Activated B cell treated with CpG ODN at 0.5 μM for 24 hours (primary cell): ENCODE measurements around the gene CRY1. TPM values are rescaled to one million over a fixed set of nuclear protein-coding genes. Genes with fewer than 3 reads are reported as not detected.

Source experiments
- ATAC-seq: fragments of 200-7000 bp; cut with Tn5 transposase; one replicate; pipeline ENCODE4 v1.10.0; 2021; ENCODE audit warnings: low read depth, mild to moderate bottlenecking, moderate library complexity
- CTCF ChIA-PET: fragments of 350-600 bp; sonication (Branson Sonifier 250); formaldehyde crosslinking; loops from one replicate; lab custom pipeline; 2021; ENCODE audit warnings: antibody characterized with exemption; lab: Charles Lee
- POLR2A ChIA-PET: fragments of 350-600 bp; sonication (Branson Sonifier 250); formaldehyde crosslinking; loops from one replicate; lab custom pipeline; 2021; ENCODE audit warnings: antibody characterized with exemption; lab: Charles Lee
- DNase-seq: peaks from one replicate; pipeline ENCODE4 v3.0.0; 2022
- H3K27ac Mint-ChIP-seq: one replicate; pipeline ENCODE4 v1.8.0; 2020; ENCODE audit warnings: mixed read lengths
- H3K27me3 Mint-ChIP-seq: one replicate; pipeline ENCODE4 v1.8.0; 2021; ENCODE audit warnings: mixed read lengths
- H3K36me3 Mint-ChIP-seq: one replicate; pipeline ENCODE4 v1.8.0; 2021; ENCODE audit warnings: low read depth, mixed read lengths
- H3K4me1 Mint-ChIP-seq: one replicate; pipeline ENCODE4 v1.8.0; 2021; ENCODE audit warnings: mixed read lengths
- H3K4me3 Mint-ChIP-seq: one replicate; pipeline ENCODE4 v1.8.0; 2020; ENCODE audit warnings: mild to moderate bottlenecking, mixed read lengths
- H3K9me3 Mint-ChIP-seq: one replicate; pipeline ENCODE4 v1.8.0; 2020; ENCODE audit warnings: mixed read lengths
- CTCF ChIP-seq: fragments of 200-600 bp; IDR thresholded peaks from one replicate; pipeline ENCODE4 v1.8.0; 2022; ENCODE audit warnings: antibody characterized with exemption, mild to moderate bottlenecking
- intact Hi-C: fragments of 100-400 bp; cut with micrococcal nuclease; formaldehyde crosslinking; loops from one replicate; pipeline ENCODE4 v1.15.1; 2024
- total RNA-seq: library from RNA; stranded (reverse); gene quantifications from 2 replicates; pipeline ENCODE4 v1.2.3, GENCODE V29; 2022

The CRY1 gene
- total RNA-seq, 1 donor from 2014 or later = 7.1 TPM

- intact Hi-C loops = no loop called here
- peaks cover 10% of the 10 kb centered on the region for H3K4me1 Mint-ChIP-seq
- no peak overlapping the region for H3K27ac Mint-ChIP-seq
- peaks cover 32% of the 10 kb centered on the region for H3K36me3 Mint-ChIP-seq
- ChIA-PET CTCF (no interaction called here), POLR2A (no interaction called here)
- no peak for ATAC-seq
- TF ChIP-seq CTCF = no peak
- H3K27me3 Mint-ChIP-seq = no peaks in the 10 kb centered on the region
- H3K4me3 Mint-ChIP-seq = no peak overlapping the region
- no peaks in the 10 kb centered on the region for H3K9me3 Mint-ChIP-seq
- DNase-seq = no peak
Measured at GRCh38 chr12:106962286-106962685, 131.1 kb downstream of the CRY1 start.

GRCh38 chr12:106960443-106960842 lies 132.9 kb downstream of the CRY1 start:
- H3K4me3 Mint-ChIP-seq = no peak overlapping the region
- peaks cover 18% of the 10 kb centered on the region for H3K4me1 Mint-ChIP-seq
- no peak for ATAC-seq
- no peak overlapping the region for H3K27ac Mint-ChIP-seq
- peaks cover 30% of the 10 kb centered on the region for H3K36me3 Mint-ChIP-seq
- no peak for TF ChIP-seq CTCF
- POLR2A ChIA-PET = no interaction called here
- CTCF ChIA-PET = no interaction called here
- intact Hi-C loops = no loop called here
- no peaks in the 10 kb centered on the region for H3K9me3 Mint-ChIP-seq
- no peaks in the 10 kb centered on the region for H3K27me3 Mint-ChIP-seq
- no peak for DNase-seq

GRCh38 chr12:106957583-106957982 lies 135.8 kb downstream of the CRY1 start:
- Mint-ChIP-seq H3K4me1 (peaks cover 25% of the 10 kb centered on the region), H3K27me3 (no peaks in the 10 kb centered on the region), H3K36me3 (peaks cover 9% of the 10 kb centered on the region), H3K4me3 (peak overlapping the region; percentile 96), H3K27ac (peak overlapping the region; percentile 84), H3K9me3 (no peaks in the 10 kb centered on the region)
- TF ChIP-seq CTCF = no peak
- intact Hi-C loops = loop anchor here (2.0 to 10.0 kb wide), 5 partner anchors 15 to 1850 kb away; partner anchors contain the start of genes CKAP4, CORO1C, PWP1 and WASHC4
- DNase-seq (no peak), ATAC-seq (no peak)
- POLR2A ChIA-PET = no interaction called here
- CTCF ChIA-PET = no interaction called here

GRCh38 chr12:106956048-106956578 lies 137.2 kb downstream of the CRY1 start:
- intact Hi-C loops = loop anchor here (1.0 to 10.0 kb wide), 8 partner anchors 17 to 1849 kb away; partner anchors contain the start of genes CKAP4, CORO1C, MTERF2 and PWP1
- Mint-ChIP-seq H3K4me3 (peak overlapping the region; percentile 96), H3K4me1 (peaks cover 23% of the 10 kb centered on the region), H3K36me3 (peaks cover 8% of the 10 kb centered on the region), H3K27me3 (no peaks in the 10 kb centered on the region), H3K9me3 (no peaks in the 10 kb centered on the region), H3K27ac (peak overlapping the region; percentile 84)
- no peak for TF ChIP-seq CTCF
- ChIA-PET POLR2A (interaction anchor here (0.9 to 1.8 kb wide), 7 partner anchors 18 to 653 kb away, joined by 3 to 9 read pairs (median 4); partner anchors contain the start of genes CRY1, MTERF2 and POLR3B), CTCF (interaction anchor here (1.0 kb wide), 1 partner anchor 674 kb away, joined by 3 read pairs; no protein-coding TSS in a partner anchor)
- DNase-seq (no peak), ATAC-seq (peak; percentile 14)

- Mint-ChIP-seq H3K4me3 (peak within 1 kb of the TSS; percentile 96), H3K27me3 (no peaks in the 10 kb centered on the region), H3K4me1 (peaks cover 23% of the 10 kb centered on the region), H3K9me3 (peaks cover 3% of the 10 kb centered on the region), H3K36me3 (peaks cover 6% of the 10 kb centered on the region), H3K27ac (peak within 1 kb of the TSS; percentile 84)
- CTCF ChIA-PET = interaction anchor here (0.7 to 1.0 kb wide), 2 partner anchors 149 to 673 kb away, joined by 3 read pairs; no protein-coding TSS in a partner anchor
- no peak for TF ChIP-seq CTCF
- DNase-seq (peak; percentile 91), ATAC-seq (peak; percentile 86)
- POLR2A ChIA-PET = interaction anchor here (0.7 to 1.8 kb wide), 8 partner anchors 19 to 652 kb away, joined by 3 to 9 read pairs (median 4); partner anchors contain the start of genes CRY1, MTERF2 and POLR3B
- intact Hi-C loops = loop anchor here (1.0 to 10.0 kb wide), 10 partner anchors 17 to 1848 kb away; partner anchors contain the start of genes CKAP4, CORO1C, CRY1 and MTERF2
Measured at GRCh38 chr12:106955377-106956047, 137.8 kb downstream of the CRY1 start, which contains the start of gene TMEM263. Gene TMEM263 (plus strand): TSS chr12:106955907. CDS start chr12:106967117, 11,210 bp downstream.
